ENCODE measurements around the gene MAFB.

DNA sequence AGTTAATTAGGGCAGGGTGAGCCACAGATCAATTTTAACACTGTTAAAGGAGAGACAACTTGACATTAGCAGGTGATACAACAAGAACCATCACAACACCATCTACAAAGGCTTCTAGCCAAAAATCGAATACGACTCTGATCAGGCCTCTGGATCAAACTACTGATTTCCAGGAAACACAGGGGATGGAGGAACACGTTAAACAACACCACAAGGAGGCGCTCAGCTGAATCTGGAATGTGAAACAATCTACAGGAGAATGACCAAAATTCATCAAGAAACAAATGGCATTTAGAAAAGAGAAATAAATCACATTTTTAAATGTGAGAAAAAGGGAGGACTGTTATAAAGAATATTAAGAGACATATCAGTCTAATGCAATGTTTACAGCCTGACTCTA, 13.5 kb upstream of the MAFB start:
- TF ChIP-seq YY1 (IDR thresholded peaks at IDR 0.05; ENCODE audit: extremely low read depth, insufficient replicate concordance, low read depth, low read length) (no peak), JUND (IDR thresholded peaks at IDR 0.05) (no peak), CTCF (IDR thresholded peaks at IDR 0.05 in 2 of 3, conservative IDR thresholded peaks at IDR 0.05 in 1 of 3; ENCODE audit: borderline replicate concordance in 1 of 3, insufficient read depth in 1 of 3, low read depth in 2 of 3, low read length in 2 of 3) (peak in 2 of 3 experiments; percentile 23 to 40; a peak in 4 of 6 replicates), CEBPB (IDR thresholded peaks at IDR 0.05; ENCODE audit: low read depth) (no peak), CBX3 (IDR thresholded peaks at IDR 0.05; ENCODE audit: low read depth) (no peak), POLR2AphosphoS5 (IDR thresholded peaks at IDR 0.05; ENCODE audit: low read depth, low read length) (no peak), POLR2A (IDR thresholded peaks at IDR 0.05; ENCODE audit: borderline replicate concordance, extremely low read depth, insufficient read depth, insufficient read length) (no peak)
